Dendritic cell treated with granulocyte-macrophage colony-stimulating factor and Interleukin-4, amounts not matched to agents 40 ng/mL and 50 ng/mL, for 4 days (primary cell): ENCODE data around the gene GUCA1A.
A peak's percentile ranks its signal among the peaks of the same experiment; 100 is the strongest.

ENCODE experiments used
- H3K27ac Mint-ChIP-seq: one replicate; pipeline ENCODE4 v1.8.0; 2022; ENCODE audit warnings: mild to moderate bottlenecking, mixed read lengths
- H3K27me3 Mint-ChIP-seq: one replicate; pipeline ENCODE4 v1.8.0; 2022; ENCODE audit warnings: mild to moderate bottlenecking, mixed read lengths
- H3K36me3 Mint-ChIP-seq: one replicate; pipeline ENCODE4 v1.8.0; 2022; ENCODE audit warnings: low read depth, mixed read lengths
- H3K4me1 Mint-ChIP-seq: one replicate; pipeline ENCODE4 v1.8.0; 2022; ENCODE audit warnings: low read depth, mixed read lengths
- H3K4me3 Mint-ChIP-seq: one replicate; pipeline ENCODE4 v1.8.0; 2022; ENCODE audit warnings: mild to moderate bottlenecking, moderate library complexity, mixed read lengths
- H3K9me3 Mint-ChIP-seq: one replicate; pipeline ENCODE4 v1.8.0; 2022; ENCODE audit warnings: mixed read lengths
- intact Hi-C: fragments of 100-400 bp; cut with micrococcal nuclease; formaldehyde crosslinking; loops from one replicate; pipeline ENCODE4 v1.15.0; 2022

Gene GUCA1A

GRCh38 chr6:42173101-42173500 lies at the start of gene GUCA1A:
TSS of gene GUCA1A (plus strand) at chr6:42173364. CDS start at chr6:42173614, 250 bp downstream.
- H3K4me1 Mint-ChIP-seq = peaks cover 6% of the 10 kb centered on the region
- H3K27ac Mint-ChIP-seq = no peak within 1 kb of the TSS
- peaks cover 16% of the 10 kb centered on the region for H3K27me3 Mint-ChIP-seq
- H3K4me3 Mint-ChIP-seq = no peak within 1 kb of the TSS
- H3K9me3 Mint-ChIP-seq = no peaks in the 10 kb centered on the region
- no peaks in the 10 kb centered on the region for H3K36me3 Mint-ChIP-seq
- intact Hi-C loops = no loop called here

DNA sequence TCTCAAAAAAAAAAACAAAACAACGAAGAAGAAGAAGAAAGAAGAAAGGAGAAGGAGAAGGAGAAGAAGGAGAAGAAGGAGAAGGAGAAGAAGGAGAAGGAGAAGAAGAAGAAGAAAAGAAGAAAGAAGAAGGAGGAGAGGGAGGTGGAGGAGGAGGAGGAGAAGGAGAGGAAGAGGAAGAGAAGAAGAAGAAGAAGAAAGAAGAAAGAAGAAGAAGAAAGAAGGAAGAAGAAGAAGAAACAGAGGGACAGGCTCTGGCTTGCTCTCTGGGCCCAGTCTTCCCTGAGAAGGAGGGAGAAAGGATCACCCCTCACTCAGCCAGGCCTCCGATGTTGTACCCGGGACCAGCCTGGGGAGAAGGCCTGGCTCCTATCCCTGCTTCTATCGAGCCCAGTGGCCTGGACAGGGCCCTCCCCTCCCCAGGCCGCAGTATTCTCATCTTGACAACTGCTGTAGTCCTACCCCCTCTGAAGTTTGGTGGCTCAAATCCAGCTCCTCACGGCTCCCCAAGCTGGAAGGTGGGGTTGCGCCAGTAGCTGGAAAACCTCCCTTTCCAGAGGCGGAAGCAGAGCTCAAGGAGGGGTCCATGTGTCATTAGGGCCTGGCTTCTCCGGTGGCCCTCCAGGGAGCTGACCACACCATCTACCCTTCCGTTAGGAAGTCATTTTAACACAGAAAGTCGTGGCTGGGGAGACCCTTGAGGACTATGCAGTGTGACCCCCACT lies 49.6 kb upstream of the GUCA1A start:
- no peaks in the 10 kb centered on the region for H3K36me3 Mint-ChIP-seq
- no peaks in the 10 kb centered on the region for H3K9me3 Mint-ChIP-seq
- no peak overlapping the region for H3K4me3 Mint-ChIP-seq
- intact Hi-C loops = no loop called here
- peaks cover 21% of the 10 kb centered on the region for H3K4me1 Mint-ChIP-seq
- H3K27me3 Mint-ChIP-seq = no peaks in the 10 kb centered on the region
- H3K27ac Mint-ChIP-seq = peak overlapping the region; percentile 4

DNA sequence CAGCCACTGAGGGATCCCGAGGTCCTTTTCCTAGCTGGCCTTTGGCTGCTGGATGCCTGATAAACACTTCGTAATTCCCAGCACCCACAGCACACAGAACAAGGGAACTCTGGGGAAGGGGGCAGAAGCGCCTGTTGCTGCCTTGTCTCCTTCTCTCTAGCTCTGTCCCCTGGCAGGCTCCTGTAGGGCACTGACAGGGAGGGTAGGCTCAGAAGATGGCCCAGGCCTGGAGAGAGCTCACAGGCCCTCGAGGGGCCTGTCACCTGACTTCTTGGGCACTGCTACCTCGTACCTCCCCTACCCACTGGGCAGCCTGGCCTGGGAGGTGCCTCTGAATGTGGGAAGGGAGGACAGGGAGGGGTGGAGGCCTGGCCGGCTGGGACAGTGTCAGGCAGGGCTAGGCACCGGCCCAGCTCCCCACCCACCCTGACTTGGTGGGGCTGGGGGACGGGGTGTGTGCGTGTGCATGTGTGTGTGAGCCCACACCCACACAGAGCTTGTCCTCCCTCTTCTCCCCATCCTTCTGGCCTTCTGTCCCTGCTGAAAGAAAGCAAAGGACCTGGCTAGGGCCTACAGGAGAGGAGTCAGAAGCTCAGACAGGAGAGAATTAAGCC lies 48.8 kb upstream of the GUCA1A start:
- peaks cover 21% of the 10 kb centered on the region for H3K4me1 Mint-ChIP-seq

DNA sequence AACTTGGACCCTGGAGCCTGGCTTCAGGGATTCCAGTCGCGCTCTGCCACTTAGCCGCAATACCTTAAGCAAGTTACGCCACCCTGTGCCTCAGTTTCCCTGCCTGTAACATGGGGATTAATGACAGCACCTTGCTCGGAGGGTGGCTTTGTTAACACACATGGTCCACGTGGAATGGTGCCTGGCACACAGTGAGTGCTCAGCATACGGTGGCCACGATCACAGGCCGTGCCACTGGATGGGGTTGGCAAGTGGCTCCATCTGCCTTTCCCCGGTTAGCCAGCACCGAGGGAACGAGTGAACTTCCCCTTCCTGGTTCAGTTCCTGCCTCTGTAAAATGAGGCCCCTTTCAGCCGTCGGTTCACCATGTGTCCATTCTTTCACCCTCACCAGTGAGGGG lies 47.9 kb upstream of the GUCA1A start:
- H3K36me3 Mint-ChIP-seq = no peaks in the 10 kb centered on the region
- no peaks in the 10 kb centered on the region for H3K9me3 Mint-ChIP-seq
- H3K27me3 Mint-ChIP-seq = peaks cover 4% of the 10 kb centered on the region
- intact Hi-C loops = no loop called here
- H3K4me3 Mint-ChIP-seq = no peak overlapping the region
- peak overlapping the region; percentile 33 for H3K27ac Mint-ChIP-seq
- H3K4me1 Mint-ChIP-seq = peaks cover 21% of the 10 kb centered on the region

More for the DNA sequence above, 48.8 kb upstream of the GUCA1A start:
- intact Hi-C loops = no loop called here
- no peak overlapping the region for H3K27ac Mint-ChIP-seq
- H3K4me3 Mint-ChIP-seq = no peak overlapping the region
- no peaks in the 10 kb centered on the region for H3K27me3 Mint-ChIP-seq
- no peaks in the 10 kb centered on the region for H3K36me3 Mint-ChIP-seq
- H3K9me3 Mint-ChIP-seq = no peaks in the 10 kb centered on the region

DNA sequence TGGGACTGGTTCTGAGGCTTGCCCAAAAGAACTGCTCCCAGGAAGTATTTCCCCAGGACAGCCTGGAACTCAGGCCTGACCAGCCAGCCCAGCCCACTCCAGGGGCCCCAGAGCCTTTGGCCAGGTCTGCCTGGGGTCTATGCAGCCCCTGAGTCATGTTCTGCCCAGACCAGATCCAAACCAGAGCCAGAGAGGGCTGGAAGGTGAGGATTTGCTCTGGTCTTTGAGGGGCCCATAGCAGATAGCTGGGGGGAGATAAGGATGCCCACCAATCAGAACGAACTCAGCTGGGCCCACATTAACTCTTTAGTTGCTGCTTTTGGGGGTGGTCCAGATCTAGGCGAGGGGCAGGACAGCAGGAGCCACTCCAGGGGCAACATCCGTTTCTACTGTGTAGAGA lies 47.5 kb upstream of the GUCA1A start:
- H3K36me3 Mint-ChIP-seq = no peaks in the 10 kb centered on the region
- intact Hi-C loops = no loop called here
- H3K27ac Mint-ChIP-seq = peak overlapping the region; percentile 33
- no peaks in the 10 kb centered on the region for H3K9me3 Mint-ChIP-seq
- H3K27me3 Mint-ChIP-seq = peaks cover 6% of the 10 kb centered on the region
- H3K4me3 Mint-ChIP-seq = no peak overlapping the region
- H3K4me1 Mint-ChIP-seq = peaks cover 21% of the 10 kb centered on the region

DNA sequence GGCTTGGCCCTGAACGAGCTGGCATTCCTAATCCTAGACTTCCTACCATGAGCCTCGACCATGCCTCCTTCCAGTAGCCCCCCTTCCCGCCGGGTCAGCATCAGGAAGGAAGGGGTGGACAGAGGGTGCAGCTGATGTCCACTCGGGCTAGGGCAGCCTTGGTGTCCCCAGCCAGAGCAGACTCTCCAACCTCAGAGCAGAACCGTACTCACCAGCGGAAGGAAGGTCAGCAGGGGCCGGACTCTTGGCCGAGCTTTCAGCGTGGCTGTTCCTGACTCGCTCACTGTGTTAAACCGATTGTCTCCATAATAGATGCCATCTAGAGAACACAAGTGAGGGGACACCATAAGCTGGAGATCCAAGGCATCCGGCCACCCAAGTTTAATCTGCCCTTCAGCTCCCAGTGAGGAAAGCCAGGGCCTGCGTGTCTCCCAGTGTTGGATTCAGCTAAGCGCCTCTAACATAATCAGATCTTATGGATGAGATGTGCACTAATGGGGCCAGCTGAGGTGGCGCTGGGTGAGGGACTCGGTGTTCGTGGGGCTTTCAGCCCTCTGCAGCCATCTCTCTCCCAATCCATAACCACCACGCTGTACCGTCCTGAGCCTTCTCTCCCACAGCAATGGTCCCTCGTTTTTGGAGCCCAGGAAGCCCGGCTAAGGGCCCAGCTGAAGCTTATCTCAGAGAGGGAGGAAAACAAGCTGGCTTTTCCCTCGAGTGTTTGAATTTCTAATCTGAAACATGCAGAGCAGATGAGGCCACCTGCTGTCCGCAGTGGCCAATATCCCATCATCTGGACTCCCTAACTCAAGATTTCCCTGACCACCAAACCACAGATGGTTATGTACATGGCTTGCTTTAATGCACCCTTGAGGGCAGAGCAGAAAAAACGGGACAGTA lies 44.5 kb upstream of the GUCA1A start:
- intact Hi-C loops = no loop called here
- H3K9me3 Mint-ChIP-seq = no peaks in the 10 kb centered on the region
- no peak overlapping the region for H3K4me3 Mint-ChIP-seq

GRCh38 chr6:42129360-42129676 lies 43.8 kb upstream of the GUCA1A start:
- intact Hi-C loops = no loop called here
- H3K27ac Mint-ChIP-seq = no peak overlapping the region
- H3K4me3 Mint-ChIP-seq = no peak overlapping the region

More for the DNA sequence above, 44.5 kb upstream of the GUCA1A start:
- Mint-ChIP-seq H3K4me1 (peaks cover 7% of the 10 kb centered on the region), H3K36me3 (no peaks in the 10 kb centered on the region), H3K27ac (no peak overlapping the region), H3K27me3 (peaks cover 8% of the 10 kb centered on the region)

GRCh38 chr6:42131531-42131930 lies 41.6 kb upstream of the GUCA1A start:
- Mint-ChIP-seq H3K36me3 (no peaks in the 10 kb centered on the region), H3K9me3 (no peaks in the 10 kb centered on the region), H3K27ac (no peak overlapping the region), H3K4me1 (peaks cover 4% of the 10 kb centered on the region), H3K27me3 (peaks cover 15% of the 10 kb centered on the region), H3K4me3 (no peak overlapping the region)
- intact Hi-C loops = no loop called here

More at GRCh38 chr6:42129360-42129676, 43.8 kb upstream of the GUCA1A start:
- Mint-ChIP-seq H3K9me3 (no peaks in the 10 kb centered on the region), H3K4me1 (peaks cover 6% of the 10 kb centered on the region), H3K27me3 (peaks cover 11% of the 10 kb centered on the region), H3K36me3 (no peaks in the 10 kb centered on the region)

DNA sequence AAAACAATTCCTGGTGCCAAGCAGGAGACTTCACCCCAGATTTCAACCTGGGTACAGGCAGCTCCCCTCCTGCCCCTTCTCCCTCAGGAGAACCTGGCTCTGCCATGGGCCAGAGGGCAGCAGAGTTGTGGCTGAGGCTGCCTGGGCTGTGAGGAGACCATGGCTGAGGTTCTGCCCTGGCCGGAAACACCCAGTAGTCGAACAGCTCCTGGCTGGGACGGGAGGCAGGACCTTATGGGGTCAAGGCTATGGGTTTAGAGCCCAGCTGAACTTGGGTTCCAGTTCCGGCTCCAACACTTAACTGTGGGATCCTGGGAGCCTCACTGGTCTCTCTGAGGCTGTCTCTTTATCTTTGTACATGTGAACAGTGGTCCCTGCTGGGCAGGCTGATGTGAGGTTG lies 39.2 kb upstream of the GUCA1A start:
- intact Hi-C loops = no loop called here
- H3K27me3 Mint-ChIP-seq = peaks cover 16% of the 10 kb centered on the region
- peaks cover 13% of the 10 kb centered on the region for H3K4me1 Mint-ChIP-seq
- no peaks in the 10 kb centered on the region for H3K36me3 Mint-ChIP-seq
- H3K9me3 Mint-ChIP-seq = no peaks in the 10 kb centered on the region
- no peak overlapping the region for H3K4me3 Mint-ChIP-seq
- no peak overlapping the region for H3K27ac Mint-ChIP-seq

DNA sequence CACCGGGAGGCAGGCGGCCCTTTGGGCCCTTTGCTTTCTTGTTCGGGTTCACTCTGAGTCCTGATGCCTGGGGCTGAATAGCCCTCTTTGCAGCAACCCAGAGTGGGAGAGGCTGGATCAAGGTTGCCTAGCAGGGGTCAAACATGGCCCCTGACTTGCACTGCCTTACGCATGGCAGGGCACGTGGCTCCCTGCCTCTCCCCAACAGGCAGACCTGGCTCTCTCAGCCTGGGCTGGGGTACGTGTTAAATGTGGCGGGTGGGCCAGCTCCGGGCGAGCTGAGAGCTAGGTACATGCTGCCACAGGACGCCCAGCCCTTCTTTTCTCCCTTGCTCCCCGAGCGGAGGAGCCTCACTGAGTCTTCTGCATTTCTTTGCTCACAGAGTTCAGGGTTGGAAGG lies 38.0 kb upstream of the GUCA1A start:
- Mint-ChIP-seq H3K9me3 (no peaks in the 10 kb centered on the region), H3K36me3 (no peaks in the 10 kb centered on the region), H3K4me3 (no peak overlapping the region), H3K27ac (no peak overlapping the region), H3K4me1 (peaks cover 26% of the 10 kb centered on the region), H3K27me3 (peaks cover 12% of the 10 kb centered on the region)
- intact Hi-C loops = no loop called here

- no peaks in the 10 kb centered on the region for H3K9me3 Mint-ChIP-seq
- H3K27me3 Mint-ChIP-seq = peaks cover 12% of the 10 kb centered on the region
- intact Hi-C loops = no loop called here
- no peak overlapping the region for H3K4me3 Mint-ChIP-seq
- no peaks in the 10 kb centered on the region for H3K36me3 Mint-ChIP-seq
- peaks cover 31% of the 10 kb centered on the region for H3K4me1 Mint-ChIP-seq
- no peak overlapping the region for H3K27ac Mint-ChIP-seq
Observed at GRCh38 chr6:42135722-42136121, 37.4 kb upstream of the GUCA1A start.

GRCh38 chr6:42136508-42137193 lies 36.5 kb upstream of the GUCA1A start:
- no peak overlapping the region for H3K27ac Mint-ChIP-seq
- peaks cover 21% of the 10 kb centered on the region for H3K27me3 Mint-ChIP-seq
- intact Hi-C loops = no loop called here
- H3K36me3 Mint-ChIP-seq = no peaks in the 10 kb centered on the region
- no peak overlapping the region for H3K4me3 Mint-ChIP-seq
- H3K9me3 Mint-ChIP-seq = no peaks in the 10 kb centered on the region
- H3K4me1 Mint-ChIP-seq = peaks cover 38% of the 10 kb centered on the region

DNA sequence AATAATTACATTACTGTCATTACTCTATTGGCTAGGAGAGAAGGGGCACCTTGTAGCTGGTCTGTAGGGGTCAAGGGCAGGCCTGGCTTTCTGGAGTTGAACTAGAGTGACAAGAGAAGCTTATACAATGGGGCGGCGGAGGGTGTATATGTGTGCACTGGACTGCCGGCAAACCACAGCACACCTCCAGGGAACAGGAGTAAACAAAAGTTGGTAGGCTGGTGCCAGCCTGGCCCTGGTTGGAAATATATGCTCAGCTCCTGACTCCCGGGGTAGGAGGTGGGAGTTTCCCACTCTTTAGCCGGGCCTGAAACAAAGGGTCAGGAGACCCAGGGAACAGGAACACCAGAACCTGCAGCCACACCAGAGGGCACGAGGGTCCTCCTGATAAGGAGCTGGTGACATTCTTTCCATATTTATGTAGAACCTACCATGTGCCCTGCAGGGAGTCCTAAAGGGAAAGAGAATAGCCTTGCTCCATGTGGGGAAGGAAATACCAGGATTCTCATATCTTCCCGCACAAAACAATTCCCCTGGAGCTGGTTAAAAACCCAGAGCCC lies 35.9 kb upstream of the GUCA1A start:
- no peak overlapping the region for H3K4me3 Mint-ChIP-seq
- H3K4me1 Mint-ChIP-seq = peaks cover 38% of the 10 kb centered on the region
- intact Hi-C loops = no loop called here
- H3K27me3 Mint-ChIP-seq = peaks cover 27% of the 10 kb centered on the region
- H3K36me3 Mint-ChIP-seq = no peaks in the 10 kb centered on the region
- no peak overlapping the region for H3K27ac Mint-ChIP-seq
- no peaks in the 10 kb centered on the region for H3K9me3 Mint-ChIP-seq
